ENCODE results near the gene BRD7.
A peak's percentile ranks its signal among the peaks of the same experiment; 100 is the strongest.

BRD7 gene

GRCh38 chr16:50288026-50288425 is 80.8 kb downstream of the BRD7 start:
- no peak overlapping the region for H4K91ac ChIP-seq (ENCODE audit: low read depth, low read length, poor library complexity)
- no peak overlapping the region for H2BK5ac ChIP-seq (ENCODE audit: low read length)
- H2AK5ac ChIP-seq (ENCODE audit: low read depth, low read length): no peak overlapping the region
- no peaks in the 10 kb centered on the region for H3K36me3 ChIP-seq (replicated peaks in 1 of 2; ENCODE audit: control insufficient read depth in 2 of 2, insufficient read depth in 2 of 2, low read length in 2 of 2)
- WGBS, 2 donors (ENCODE audit: extremely low coverage in 2 of 2, insufficient read length in 2 of 2, insufficient replicate concordance in 1 of 2): no CpG with 5 or more reads among the region's 17 CpGs
- no peak overlapping the region for H3K4me3 ChIP-seq (ENCODE audit: low read length in 2 of 2)
- H4K8ac ChIP-seq (ENCODE audit: low read depth, low read length): peak overlapping the region; percentile 82
- H3K27ac ChIP-seq (replicated peaks; ENCODE audit: low read length): no peak overlapping the region
- H3K4ac ChIP-seq (ENCODE audit: low read length): no peak overlapping the region
- no peak overlapping the region for H2BK120ac ChIP-seq (ENCODE audit: low read depth, low read length)
- peaks cover 0 to 4% of the 10 kb centered on the region in 2 donors for H3K9me3 ChIP-seq (replicated peaks in 1 of 2; ENCODE audit: control insufficient read depth in 2 of 2, insufficient read depth in 1 of 2, low read depth in 1 of 2, low read length in 2 of 2)
- no peak overlapping the region for H2BK12ac ChIP-seq (ENCODE audit: low read length)
- peak overlapping the region; percentile 25 for H3K23ac ChIP-seq (ENCODE audit: low read depth, low read length, poor library complexity)
- H3K79me1 ChIP-seq (ENCODE audit: low read depth, low read length): peaks cover 2% of the 10 kb centered on the region
- peaks cover 5% of the 10 kb centered on the region in 2 donors for H3K4me1 ChIP-seq (ENCODE audit: control insufficient read depth in 2 of 2, insufficient read depth in 1 of 2, low read depth in 1 of 2, low read length in 2 of 2)
- peaks cover 0 to 6% (median 0%) of the 10 kb centered on the region in 3 experiments for H3K27me3 ChIP-seq (ENCODE audit: control insufficient read depth in 3 of 3, insufficient read depth in 3 of 3, low read depth in 1 of 3, low read length in 3 of 3)
- peak overlapping the region; percentile 72 for H3K18ac ChIP-seq (ENCODE audit: low read length)
- no peak for DNase-seq (ENCODE audit: low spot score)
- no peak overlapping the region for H3K4me2 ChIP-seq (ENCODE audit: insufficient read depth, low read length, poor library complexity, severe bottlenecking)
- peak overlapping the region; percentile 39 for H2BK15ac ChIP-seq (ENCODE audit: low read length)
- H2AFZ ChIP-seq (ENCODE audit: low read length): no peak overlapping the region
- peak overlapping the region; percentile 24 for H3K9ac ChIP-seq (ENCODE audit: low read depth, low read length, poor library complexity)
- H3K14ac ChIP-seq (ENCODE audit: low read length): no peak overlapping the region

- Histone ChIP-seq H3K9ac (ENCODE audit: low read depth, low read length, poor library complexity) (no peak overlapping the region), H3K36me3 (replicated peaks in 1 of 2; ENCODE audit: control insufficient read depth in 2 of 2, insufficient read depth in 2 of 2, low read length in 2 of 2) (no peaks in the 10 kb centered on the region), H3K27me3 (ENCODE audit: control insufficient read depth in 3 of 3, insufficient read depth in 3 of 3, low read depth in 1 of 3, low read length in 3 of 3) (peaks cover 0 to 6% (median 0%) of the 10 kb centered on the region in 3 experiments), H3K9me3 (replicated peaks in 1 of 2; ENCODE audit: control insufficient read depth in 2 of 2, insufficient read depth in 1 of 2, low read depth in 1 of 2, low read length in 2 of 2) (peaks cover 0 to 4% of the 10 kb centered on the region in 2 donors), H3K79me1 (ENCODE audit: low read depth, low read length) (peaks cover 2% of the 10 kb centered on the region), H4K8ac (ENCODE audit: low read depth, low read length) (no peak overlapping the region), H4K91ac (ENCODE audit: low read depth, low read length, poor library complexity) (no peak overlapping the region), H3K27ac (replicated peaks; ENCODE audit: low read length) (no peak overlapping the region), H3K23ac (ENCODE audit: low read depth, low read length, poor library complexity) (no peak overlapping the region), H2AK5ac (ENCODE audit: low read depth, low read length) (no peak overlapping the region), H3K18ac (ENCODE audit: low read length) (no peak overlapping the region), H2BK5ac (ENCODE audit: low read length) (no peak overlapping the region), H2BK15ac (ENCODE audit: low read length) (no peak overlapping the region), H2BK12ac (ENCODE audit: low read length) (peak overlapping the region; percentile 22), H2BK120ac (ENCODE audit: low read depth, low read length) (no peak overlapping the region), H3K14ac (ENCODE audit: low read length) (no peak overlapping the region), H3K4me1 (ENCODE audit: control insufficient read depth in 2 of 2, insufficient read depth in 1 of 2, low read depth in 1 of 2, low read length in 2 of 2) (peaks cover under 1 to 4% of the 10 kb centered on the region in 2 donors), H3K4me2 (ENCODE audit: insufficient read depth, low read length, poor library complexity, severe bottlenecking) (no peak overlapping the region), H3K4ac (ENCODE audit: low read length) (no peak overlapping the region), H3K4me3 (ENCODE audit: low read length in 2 of 2) (no peak overlapping the region), H2AFZ (ENCODE audit: low read length) (no peak overlapping the region)
- no CpG with 5 or more reads among the region's 3 CpGs for WGBS, 2 donors (ENCODE audit: extremely low coverage in 2 of 2, insufficient read length in 2 of 2, insufficient replicate concordance in 1 of 2)
- DNase-seq (ENCODE audit: low spot score): no peak
Observed at GRCh38 chr16:50286681-50287080, 82.1 kb downstream of the BRD7 start.

DNA sequence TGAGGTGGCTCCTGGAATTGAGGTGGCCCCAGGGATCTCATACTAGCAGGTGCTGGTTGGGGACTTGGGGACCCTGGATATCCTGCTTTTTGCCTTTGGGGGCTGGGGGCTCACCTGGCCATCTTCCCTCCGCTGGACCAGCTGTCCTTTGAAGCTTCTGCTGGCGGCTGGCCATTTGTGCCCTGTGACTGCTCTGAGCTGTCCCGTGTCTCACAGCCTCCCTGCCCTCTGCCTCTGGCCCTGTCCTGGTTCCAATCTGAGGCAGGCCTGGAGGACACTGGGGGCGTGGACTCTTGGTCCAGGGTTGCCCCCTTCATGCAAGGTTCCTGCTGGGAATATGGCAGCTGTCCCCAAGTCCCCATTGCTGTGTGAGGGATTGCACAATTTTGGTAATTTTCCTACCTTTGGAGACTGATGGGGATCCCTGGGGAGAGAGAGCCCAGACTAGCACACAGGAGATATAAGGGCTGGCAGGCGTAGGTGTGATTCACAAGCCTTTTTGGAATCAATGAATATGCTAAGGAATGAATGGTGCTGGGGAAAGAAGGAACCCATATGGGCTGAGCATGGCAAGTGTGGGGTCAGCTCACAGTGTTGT is 83.3 kb downstream of the BRD7 start:
- no peak overlapping the region for H3K4ac ChIP-seq (ENCODE audit: low read length)
- no peak overlapping the region for H2BK5ac ChIP-seq (ENCODE audit: low read length)
- no peak overlapping the region for H3K18ac ChIP-seq (ENCODE audit: low read length)
- H4K8ac ChIP-seq (ENCODE audit: low read depth, low read length): no peak overlapping the region
- no peak overlapping the region for H3K9ac ChIP-seq (ENCODE audit: low read depth, low read length, poor library complexity)
- no peak overlapping the region for H3K14ac ChIP-seq (ENCODE audit: low read length)
- H3K23ac ChIP-seq (ENCODE audit: low read depth, low read length, poor library complexity): no peak overlapping the region
- no peak overlapping the region for H3K4me2 ChIP-seq (ENCODE audit: insufficient read depth, low read length, poor library complexity, severe bottlenecking)
- H2AFZ ChIP-seq (ENCODE audit: low read length): no peak overlapping the region
- H3K27ac ChIP-seq (replicated peaks; ENCODE audit: low read length): no peak overlapping the region
- DNase-seq (ENCODE audit: low spot score): no peak
- H2AK5ac ChIP-seq (ENCODE audit: low read depth, low read length): no peak overlapping the region
- H2BK120ac ChIP-seq (ENCODE audit: low read depth, low read length): no peak overlapping the region
- no peak overlapping the region for H2BK15ac ChIP-seq (ENCODE audit: low read length)
- peaks cover 0 to 4% of the 10 kb centered on the region in 2 donors for H3K9me3 ChIP-seq (replicated peaks in 1 of 2; ENCODE audit: control insufficient read depth in 2 of 2, insufficient read depth in 1 of 2, low read depth in 1 of 2, low read length in 2 of 2)
- H3K36me3 ChIP-seq (replicated peaks in 1 of 2; ENCODE audit: control insufficient read depth in 2 of 2, insufficient read depth in 2 of 2, low read length in 2 of 2): no peaks in the 10 kb centered on the region
- H4K91ac ChIP-seq (ENCODE audit: low read depth, low read length, poor library complexity): no peak overlapping the region
- H3K79me1 ChIP-seq (ENCODE audit: low read depth, low read length): peaks cover 2% of the 10 kb centered on the region
- WGBS, 2 donors (ENCODE audit: extremely low coverage in 2 of 2, insufficient read length in 2 of 2, insufficient replicate concordance in 1 of 2): no CpG with 5 or more reads among the region's 5 CpGs
- peaks cover 0 to 6% (median 0%) of the 10 kb centered on the region in 3 experiments for H3K27me3 ChIP-seq (ENCODE audit: control insufficient read depth in 3 of 3, insufficient read depth in 3 of 3, low read depth in 1 of 3, low read length in 3 of 3)
- no peak overlapping the region for H3K4me3 ChIP-seq (ENCODE audit: low read length in 2 of 2)
- no peak overlapping the region for H2BK12ac ChIP-seq (ENCODE audit: low read length)
- H3K4me1 ChIP-seq (ENCODE audit: control insufficient read depth in 2 of 2, insufficient read depth in 1 of 2, low read depth in 1 of 2, low read length in 2 of 2): peaks cover 0 to 3% of the 10 kb centered on the region in 2 donors

DNA sequence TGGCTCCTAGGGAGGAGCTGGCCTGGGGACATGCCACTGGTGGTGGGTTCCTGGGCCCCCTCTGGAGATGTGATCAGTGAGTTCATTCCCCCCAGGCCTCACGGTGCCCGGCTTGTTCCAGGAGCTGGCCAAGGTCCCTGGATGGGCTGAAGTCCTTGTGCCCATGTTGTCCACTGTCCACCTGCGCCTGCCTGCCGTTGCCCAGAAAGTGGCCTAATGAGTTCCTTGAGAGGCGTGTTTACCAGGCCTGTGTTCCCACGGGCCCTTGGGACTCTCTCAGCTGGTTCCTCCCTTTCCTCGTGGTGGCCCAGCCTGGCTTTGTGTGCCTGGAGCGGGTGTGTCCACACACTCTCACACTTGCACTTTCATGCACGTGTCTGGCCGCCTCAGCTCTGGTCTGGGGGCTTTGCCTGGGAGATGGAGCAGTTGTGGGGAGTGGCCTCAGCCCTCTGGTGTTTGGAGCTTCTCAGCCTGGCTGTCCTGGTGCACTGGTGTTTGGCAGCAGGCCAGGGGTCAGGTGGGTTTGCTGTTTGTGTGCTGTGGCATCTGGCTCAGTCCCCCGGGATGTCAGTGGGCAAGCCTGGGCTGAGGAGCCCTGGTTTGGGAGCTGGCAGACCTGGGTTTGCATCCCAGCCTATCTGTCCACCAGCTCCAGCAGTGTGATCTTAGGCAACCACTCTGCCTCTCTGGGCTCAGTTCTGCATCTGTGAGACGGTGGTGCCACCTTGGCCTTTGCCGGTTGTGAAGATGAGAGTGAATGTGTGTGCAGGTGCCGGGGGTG is 84.5 kb downstream of the BRD7 start:
- Histone ChIP-seq H3K9me3 (replicated peaks in 1 of 2; ENCODE audit: control insufficient read depth in 2 of 2, insufficient read depth in 1 of 2, low read depth in 1 of 2, low read length in 2 of 2) (peaks cover 0 to 4% of the 10 kb centered on the region in 2 donors), H3K4me1 (ENCODE audit: control insufficient read depth in 2 of 2, insufficient read depth in 1 of 2, low read depth in 1 of 2, low read length in 2 of 2) (peaks cover 0 to 3% of the 10 kb centered on the region in 2 donors), H2BK15ac (ENCODE audit: low read length) (no peak overlapping the region), H2AK5ac (ENCODE audit: low read depth, low read length) (no peak overlapping the region), H3K27ac (replicated peaks; ENCODE audit: low read length) (no peak overlapping the region), H3K4ac (ENCODE audit: low read length) (no peak overlapping the region), H2BK12ac (ENCODE audit: low read length) (no peak overlapping the region), H3K4me2 (ENCODE audit: insufficient read depth, low read length, poor library complexity, severe bottlenecking) (no peak overlapping the region), H3K79me1 (ENCODE audit: low read depth, low read length) (peaks cover 2% of the 10 kb centered on the region), H2AFZ (ENCODE audit: low read length) (no peak overlapping the region), H3K4me3 (ENCODE audit: low read length in 2 of 2) (no peak overlapping the region), H4K91ac (ENCODE audit: low read depth, low read length, poor library complexity) (no peak overlapping the region), H3K14ac (ENCODE audit: low read length) (no peak overlapping the region), H3K9ac (ENCODE audit: low read depth, low read length, poor library complexity) (no peak overlapping the region), H2BK120ac (ENCODE audit: low read depth, low read length) (no peak overlapping the region), H3K36me3 (replicated peaks in 1 of 2; ENCODE audit: control insufficient read depth in 2 of 2, insufficient read depth in 2 of 2, low read length in 2 of 2) (no peaks in the 10 kb centered on the region), H2BK5ac (ENCODE audit: low read length) (peak overlapping the region; percentile 27), H3K27me3 (ENCODE audit: control insufficient read depth in 3 of 3, insufficient read depth in 3 of 3, low read depth in 1 of 3, low read length in 3 of 3) (peaks cover 0 to 6% (median 0%) of the 10 kb centered on the region in 3 experiments), H3K23ac (ENCODE audit: low read depth, low read length, poor library complexity) (no peak overlapping the region), H4K8ac (ENCODE audit: low read depth, low read length) (no peak overlapping the region), H3K18ac (ENCODE audit: low read length) (no peak overlapping the region)
- no peak for DNase-seq (ENCODE audit: low spot score)
- WGBS, 2 donors (ENCODE audit: extremely low coverage in 2 of 2, insufficient read length in 2 of 2, insufficient replicate concordance in 1 of 2): no CpG with 5 or more reads among the region's 14 CpGs
